ENCODE measurements around the gene NOVA1.

The NOVA1 gene

DNA sequence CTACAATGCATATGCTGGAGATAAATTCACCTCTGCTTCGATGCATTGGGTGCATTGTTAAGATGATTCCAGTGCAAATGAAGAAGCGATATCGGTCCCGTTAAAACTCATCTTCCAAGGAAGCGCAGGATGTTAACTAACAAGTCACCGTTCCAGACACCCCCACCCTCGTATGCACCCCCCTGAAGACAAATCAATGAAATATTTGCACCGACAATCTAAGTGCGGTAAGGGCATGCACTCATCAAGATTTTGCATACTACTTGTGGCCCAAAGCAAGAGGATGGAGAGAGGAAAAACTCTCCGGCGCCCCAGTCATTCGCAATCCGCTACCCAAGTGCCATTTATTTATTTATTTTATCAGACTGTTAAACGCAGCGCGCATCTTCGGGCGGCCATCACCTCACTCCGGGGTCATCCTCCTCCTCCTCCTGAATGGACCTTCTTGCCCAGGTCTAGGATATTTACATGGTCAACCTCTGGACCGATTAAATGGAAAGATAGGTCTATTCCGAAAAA is 1.2 kb downstream of the NOVA1 start:
- Histone ChIP-seq H3K9me3 (ENCODE audit: low read depth, low read length) (no peaks in the 10 kb centered on the region), H3K9ac (ENCODE audit: insufficient read length) (no peak overlapping the region), H3K27ac (no peak overlapping the region), H3K4me3 (no peak overlapping the region), H3K36me3 (ENCODE audit: insufficient read depth, low read length) (no peaks in the 10 kb centered on the region)
- TF ChIP-seq EZH2 (IDR thresholded peaks at IDR 0.05) (no peak), POLR2AphosphoS5 (IDR thresholded peaks at IDR 0.05; ENCODE audit: borderline replicate concordance, low read depth, low read length) (no peak), FOXP2 (optimal IDR thresholded peaks at IDR 0.05; ENCODE audit: control extremely low read depth, extremely low read length, insufficient read depth) (no peak)
- no peak for DNase-seq (ENCODE audit: low read depth, low spot score)

DNA sequence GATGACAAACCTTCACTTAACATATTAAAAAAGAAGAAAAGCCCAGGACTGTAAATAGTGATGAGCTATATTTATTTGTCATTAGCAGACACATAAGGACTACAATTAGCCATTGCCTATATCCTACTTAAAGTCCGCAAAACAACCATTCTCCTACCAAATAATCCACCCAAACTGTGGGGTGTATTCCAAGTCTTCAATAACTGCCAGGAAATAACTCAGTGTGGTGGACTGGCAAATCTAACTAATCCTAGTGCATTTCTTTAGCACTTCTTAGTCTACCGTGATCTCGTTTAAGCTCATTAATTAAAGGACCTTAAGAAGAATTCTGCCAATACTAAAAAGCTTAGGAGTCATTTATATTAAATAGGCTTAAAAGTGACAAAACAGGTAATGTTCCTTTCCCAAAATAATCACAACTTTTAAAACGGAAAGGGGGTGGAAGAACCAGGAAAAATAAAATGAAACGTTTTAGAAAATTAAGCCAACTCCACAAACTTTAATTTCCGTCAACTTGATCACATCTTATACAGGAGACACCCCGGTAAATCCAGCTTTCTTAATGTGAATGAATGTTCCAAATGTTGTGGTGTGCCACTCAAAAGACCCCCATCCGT is 1.8 kb downstream of the NOVA1 start:
- Histone ChIP-seq H3K36me3 (ENCODE audit: insufficient read depth, low read length) (no peaks in the 10 kb centered on the region), H3K4me3 (no peak overlapping the region), H3K27ac (no peak overlapping the region), H3K9ac (ENCODE audit: insufficient read length) (no peak overlapping the region), H3K9me3 (ENCODE audit: low read depth, low read length) (no peaks in the 10 kb centered on the region)
- TF ChIP-seq POLR2AphosphoS5 (IDR thresholded peaks at IDR 0.05; ENCODE audit: borderline replicate concordance, low read depth, low read length) (no peak), EZH2 (IDR thresholded peaks at IDR 0.05) (peak; percentile 23)
- no peak for DNase-seq (ENCODE audit: low read depth, low spot score)

DNA sequence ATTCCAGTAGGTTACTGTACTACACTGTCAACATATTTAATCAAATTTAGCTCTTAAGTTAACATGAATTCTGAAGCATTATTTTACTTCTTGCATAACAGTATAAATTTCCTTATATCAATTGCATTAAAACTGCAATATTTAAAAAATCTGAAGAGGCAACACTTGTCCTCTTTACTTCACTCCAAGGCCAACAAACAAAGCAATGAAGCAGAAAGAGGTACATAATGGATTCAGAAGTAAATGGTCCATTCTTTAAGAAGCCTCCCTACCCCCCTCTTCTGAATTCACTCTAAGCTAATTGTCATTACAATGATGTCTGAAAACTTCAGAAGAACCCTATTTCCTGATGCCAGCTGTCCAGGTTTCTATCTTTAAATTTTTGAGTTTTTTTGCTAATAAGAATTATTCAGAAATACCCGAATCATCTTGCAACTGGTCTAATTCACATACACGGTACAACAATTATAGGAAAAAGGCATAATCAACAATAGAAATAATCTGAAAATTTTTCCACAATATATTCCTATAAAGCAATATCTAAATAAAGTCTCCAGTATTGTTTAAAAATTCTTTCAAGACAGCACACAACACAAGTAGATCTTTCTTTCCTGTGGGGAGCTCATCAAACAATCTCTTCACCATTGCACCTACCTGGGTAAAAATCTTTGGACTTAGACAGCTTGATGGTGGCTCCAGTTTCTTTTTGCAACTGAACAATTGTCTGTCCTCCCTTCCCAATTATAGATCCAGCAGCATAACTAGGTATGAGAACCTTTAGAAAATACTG is 2.9 kb downstream of the NOVA1 start:
- no peak overlapping the region for H3K4me3 ChIP-seq

DNA sequence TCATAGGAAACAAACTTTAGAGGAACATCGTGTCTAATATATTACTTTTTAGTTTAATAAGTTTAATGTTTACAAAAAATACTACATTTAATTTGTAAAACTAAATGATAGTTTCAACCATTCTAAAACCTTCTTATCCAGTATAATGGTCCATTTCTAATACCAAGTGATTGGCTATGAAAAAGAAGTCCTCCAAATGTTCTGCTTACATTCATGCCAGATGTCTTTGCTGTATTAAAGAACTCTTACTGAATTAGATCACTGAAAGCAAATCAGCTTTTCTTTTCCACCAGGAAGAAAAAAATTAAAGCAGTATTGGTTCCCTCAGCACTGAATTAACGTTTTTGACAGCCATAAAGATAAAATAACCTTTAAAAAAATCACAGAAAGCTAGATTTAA is 3.7 kb downstream of the NOVA1 start:
- Histone ChIP-seq H3K27ac (no peak overlapping the region), H3K9ac (ENCODE audit: insufficient read length) (no peak overlapping the region), H3K4me3 (no peak overlapping the region), H3K9me3 (ENCODE audit: low read depth, low read length) (no peaks in the 10 kb centered on the region), H3K36me3 (ENCODE audit: insufficient read depth, low read length) (no peaks in the 10 kb centered on the region)
- TF ChIP-seq FOXP2 (optimal IDR thresholded peaks at IDR 0.05; ENCODE audit: control extremely low read depth, extremely low read length, insufficient read depth) (no peak), EZH2 (IDR thresholded peaks at IDR 0.05) (no peak), POLR2AphosphoS5 (IDR thresholded peaks at IDR 0.05; ENCODE audit: borderline replicate concordance, low read depth, low read length) (no peak)
- no peak for DNase-seq (ENCODE audit: low read depth, low spot score)

More for the DNA sequence above, 2.9 kb downstream of the NOVA1 start:
- Histone ChIP-seq H3K27ac (no peak overlapping the region), H3K9ac (ENCODE audit: insufficient read length) (no peak overlapping the region), H3K9me3 (ENCODE audit: low read depth, low read length) (no peaks in the 10 kb centered on the region), H3K36me3 (ENCODE audit: insufficient read depth, low read length) (no peaks in the 10 kb centered on the region)
- DNase-seq (ENCODE audit: low read depth, low spot score): no peak
- TF ChIP-seq EZH2 (IDR thresholded peaks at IDR 0.05) (no peak), POLR2AphosphoS5 (IDR thresholded peaks at IDR 0.05; ENCODE audit: borderline replicate concordance, low read depth, low read length) (no peak), FOXP2 (optimal IDR thresholded peaks at IDR 0.05; ENCODE audit: control extremely low read depth, extremely low read length, insufficient read depth) (no peak)

DNA sequence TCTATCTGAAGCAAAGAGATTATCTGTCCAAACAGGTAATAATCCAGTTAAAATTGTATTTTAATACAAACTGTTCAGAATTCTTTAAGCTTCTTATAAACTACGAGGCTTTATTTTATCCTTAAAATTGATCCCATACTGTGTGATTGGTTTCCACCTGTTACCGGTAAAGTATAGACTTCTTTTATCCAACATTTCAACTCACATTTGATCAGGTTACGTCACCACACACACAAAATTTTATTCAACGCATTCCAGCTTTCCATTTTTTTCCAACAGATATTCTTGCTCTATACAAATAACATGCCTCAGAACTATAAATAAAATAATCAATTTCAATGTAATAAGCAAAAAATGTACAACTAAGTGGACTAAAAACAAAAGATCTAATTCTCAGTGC is 4.5 kb downstream of the NOVA1 start:
- Histone ChIP-seq H3K36me3 (ENCODE audit: insufficient read depth, low read length) (no peaks in the 10 kb centered on the region), H3K9me3 (ENCODE audit: low read depth, low read length) (no peaks in the 10 kb centered on the region), H3K27ac (no peak overlapping the region), H3K9ac (ENCODE audit: insufficient read length) (no peak overlapping the region), H3K4me3 (no peak overlapping the region)
- TF ChIP-seq FOXP2 (optimal IDR thresholded peaks at IDR 0.05; ENCODE audit: control extremely low read depth, extremely low read length, insufficient read depth) (no peak), EZH2 (IDR thresholded peaks at IDR 0.05) (no peak)
- DNase-seq (ENCODE audit: low read depth, low spot score): no peak

DNA sequence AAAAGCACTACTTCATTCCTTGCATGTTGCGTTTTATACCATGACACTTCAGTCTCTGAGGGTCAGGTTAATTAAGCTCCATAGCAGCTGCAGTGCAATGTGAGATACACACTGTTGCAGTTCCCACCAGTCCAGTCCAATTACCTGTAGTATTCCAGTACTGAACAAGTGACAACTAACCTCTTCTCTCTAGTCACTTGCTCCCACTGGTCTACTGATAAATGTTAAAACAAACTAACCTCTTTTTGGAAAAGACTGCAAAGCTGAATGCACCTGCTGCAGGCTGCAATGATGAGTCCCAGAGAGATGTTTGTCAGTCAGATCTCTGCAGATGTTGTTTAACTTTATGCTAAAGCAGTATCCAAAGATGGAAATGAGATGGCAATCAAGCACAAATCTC is 7.9 kb downstream of the NOVA1 start:
- Histone ChIP-seq H3K9me3 (ENCODE audit: low read depth, low read length) (no peaks in the 10 kb centered on the region), H3K9ac (ENCODE audit: insufficient read length) (no peak overlapping the region), H3K27ac (no peak overlapping the region), H3K36me3 (ENCODE audit: insufficient read depth, low read length) (no peaks in the 10 kb centered on the region), H3K4me3 (no peak overlapping the region)
- TF ChIP-seq FOXP2 (optimal IDR thresholded peaks at IDR 0.05; ENCODE audit: control extremely low read depth, extremely low read length, insufficient read depth): no peak
- TF ChIP-seq POLR2AphosphoS5 (IDR thresholded peaks at IDR 0.05; ENCODE audit: borderline replicate concordance, low read depth, low read length): no peak
- TF ChIP-seq EZH2 (IDR thresholded peaks at IDR 0.05): no peak
- DNase-seq (ENCODE audit: low read depth, low spot score): no peak

DNA sequence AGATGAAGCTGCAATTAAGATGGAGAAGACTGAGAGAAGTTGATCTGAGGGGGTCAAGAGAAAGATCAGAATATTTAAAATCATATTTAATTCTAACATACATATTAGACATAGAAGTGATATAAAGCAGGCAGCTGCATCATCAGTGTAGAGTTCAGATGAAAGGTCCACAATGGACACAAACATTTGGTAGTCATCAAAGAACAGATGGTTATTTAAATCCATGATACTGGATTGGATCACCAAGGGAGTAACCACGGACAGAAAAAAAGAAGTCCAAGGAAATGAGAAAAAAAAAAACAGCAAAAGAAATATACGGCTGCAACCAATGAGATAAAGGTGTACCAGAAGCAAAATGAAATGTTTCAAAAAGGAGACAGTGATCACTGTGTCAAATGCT is 20.1 kb downstream of the NOVA1 start:
- no peak for DNase-seq (ENCODE audit: low read depth, low spot score)
- Histone ChIP-seq H3K9me3 (ENCODE audit: low read depth, low read length) (no peaks in the 10 kb centered on the region), H3K4me3 (no peak overlapping the region), H3K27ac (no peak overlapping the region), H3K9ac (ENCODE audit: insufficient read length) (no peak overlapping the region), H3K36me3 (ENCODE audit: insufficient read depth, low read length) (no peaks in the 10 kb centered on the region)
- TF ChIP-seq POLR2AphosphoS5 (IDR thresholded peaks at IDR 0.05; ENCODE audit: borderline replicate concordance, low read depth, low read length) (no peak), EZH2 (IDR thresholded peaks at IDR 0.05) (no peak), FOXP2 (optimal IDR thresholded peaks at IDR 0.05; ENCODE audit: control extremely low read depth, extremely low read length, insufficient read depth) (no peak)

DNA sequence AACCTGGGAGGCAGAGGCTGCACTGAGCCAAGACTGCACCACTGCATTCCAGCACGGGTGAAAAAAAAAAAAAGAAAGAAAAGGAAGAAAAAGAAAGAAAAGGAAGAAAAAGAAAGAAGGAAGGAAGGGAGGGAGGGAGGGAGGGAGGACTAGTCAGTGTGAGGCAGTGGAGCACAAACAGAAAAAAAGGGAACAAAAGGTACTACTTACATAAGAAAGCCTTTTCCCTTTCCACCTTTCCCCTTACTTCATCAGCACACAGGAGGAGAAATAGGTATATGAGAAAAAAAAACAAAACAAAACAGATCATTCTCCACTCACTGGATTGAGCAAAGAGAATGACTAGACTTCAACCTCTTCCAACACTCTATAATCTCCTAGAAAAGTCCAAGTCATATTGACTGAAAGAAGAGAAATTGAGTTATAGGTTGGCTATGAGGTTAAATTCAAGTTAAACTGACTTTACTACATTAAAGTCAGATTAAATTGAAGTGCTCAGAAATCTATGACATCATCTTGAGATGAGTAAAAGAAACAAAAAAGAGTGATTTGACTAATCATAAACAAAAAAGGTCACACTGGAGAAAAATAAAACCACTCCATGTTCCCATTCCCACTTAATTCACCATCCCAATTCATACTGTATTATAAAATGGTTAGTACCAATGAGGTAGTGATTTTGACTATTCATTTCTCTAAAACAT is 43.6 kb downstream of the NOVA1 start:
- no peak overlapping the region for H3K27ac ChIP-seq
- no peak overlapping the region for H3K4me3 ChIP-seq
- H3K9ac ChIP-seq (ENCODE audit: insufficient read length): no peak overlapping the region
- no peak for DNase-seq (ENCODE audit: low read depth, low spot score)
- no peaks in the 10 kb centered on the region for H3K9me3 ChIP-seq (ENCODE audit: low read depth, low read length)
- H3K36me3 ChIP-seq (ENCODE audit: insufficient read depth, low read length): no peaks in the 10 kb centered on the region
- TF ChIP-seq POLR2AphosphoS5 (IDR thresholded peaks at IDR 0.05; ENCODE audit: borderline replicate concordance, low read depth, low read length) (no peak), FOXP2 (optimal IDR thresholded peaks at IDR 0.05; ENCODE audit: control extremely low read depth, extremely low read length, insufficient read depth) (no peak), EZH2 (IDR thresholded peaks at IDR 0.05) (no peak)
